ENCODE measurements around the gene PTGFRN.

The PTGFRN gene

DNA sequence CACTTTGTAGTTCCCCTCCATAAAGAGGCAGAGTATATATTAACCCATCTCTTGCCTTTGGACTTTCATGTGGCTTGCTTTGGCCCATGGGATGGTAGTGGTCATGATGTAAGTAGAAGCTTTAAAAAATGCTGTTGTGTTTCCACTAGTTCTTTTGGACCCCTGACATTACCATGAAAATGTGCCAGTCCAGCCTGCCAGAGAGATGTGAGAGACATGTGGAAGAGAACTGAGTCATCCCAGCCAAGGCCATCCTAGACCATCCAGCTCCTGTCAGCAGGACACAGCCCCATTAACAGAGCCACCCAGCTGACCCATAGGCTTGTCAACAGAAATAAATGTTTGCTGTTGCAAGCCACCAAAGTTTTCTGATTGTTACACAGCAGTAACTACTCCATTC lies 87.9 kb downstream of the PTGFRN start:
- Histone ChIP-seq H3K9me3 (ENCODE audit: insufficient read depth, low read length) (no peaks in the 10 kb centered on the region), H3K36me3 (ENCODE audit: low read length) (no peaks in the 10 kb centered on the region), H3K4me3 (ENCODE audit: insufficient read depth, low read length, poor library complexity, severe bottlenecking) (no peak overlapping the region), H3K4me2 (ENCODE audit: low read depth, low read length, poor library complexity, severe bottlenecking) (no peak overlapping the region), H3K27ac (ENCODE audit: low read depth, low read length) (no peak overlapping the region), H2AFZ (ENCODE audit: low read depth, low read length, severe bottlenecking) (no peak overlapping the region), H3K79me2 (ENCODE audit: insufficient read depth, low read length) (no peaks in the 10 kb centered on the region), H3K9me2 (replicated peaks; ENCODE audit: insufficient read depth, low read length) (no peaks in the 10 kb centered on the region), H3F3A (ENCODE audit: insufficient read depth) (no peaks in the 10 kb centered on the region), H3K27me3 (ENCODE audit: low read length) (no peaks in the 10 kb centered on the region), H4K20me1 (ENCODE audit: low read depth, low read length) (no peaks in the 10 kb centered on the region), H3K9ac (ENCODE audit: low read length) (no peak overlapping the region)
- TF ChIP-seq EZH2phosphoT487 (conservative IDR thresholded peaks at IDR 0.05; ENCODE audit: low read length): no peak
- TF ChIP-seq, protein P1, sequence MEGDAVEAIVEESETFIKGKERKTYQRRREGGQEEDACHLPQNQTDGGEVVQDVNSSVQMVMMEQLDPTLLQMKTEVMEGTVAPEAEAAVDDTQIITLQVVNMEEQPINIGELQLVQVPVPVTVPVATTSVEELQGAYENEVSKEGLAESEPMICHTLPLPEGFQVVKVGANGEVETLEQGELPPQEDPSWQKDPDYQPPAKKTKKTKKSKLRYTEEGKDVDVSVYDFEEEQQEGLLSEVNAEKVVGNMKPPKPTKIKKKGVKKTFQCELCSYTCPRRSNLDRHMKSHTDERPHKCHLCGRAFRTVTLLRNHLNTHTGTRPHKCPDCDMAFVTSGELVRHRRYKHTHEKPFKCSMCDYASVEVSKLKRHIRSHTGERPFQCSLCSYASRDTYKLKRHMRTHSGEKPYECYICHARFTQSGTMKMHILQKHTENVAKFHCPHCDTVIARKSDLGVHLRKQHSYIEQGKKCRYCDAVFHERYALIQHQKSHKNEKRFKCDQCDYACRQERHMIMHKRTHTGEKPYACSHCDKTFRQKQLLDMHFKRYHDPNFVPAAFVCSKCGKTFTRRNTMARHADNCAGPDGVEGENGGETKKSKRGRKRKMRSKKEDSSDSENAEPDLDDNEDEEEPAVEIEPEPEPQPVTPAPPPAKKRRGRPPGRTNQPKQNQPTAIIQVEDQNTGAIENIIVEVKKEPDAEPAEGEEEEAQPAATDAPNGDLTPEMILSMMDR (IDR thresholded peaks at IDR 0.05; ENCODE audit: insufficient read depth, low read length, poor library complexity, severe bottlenecking): no peak

DNA sequence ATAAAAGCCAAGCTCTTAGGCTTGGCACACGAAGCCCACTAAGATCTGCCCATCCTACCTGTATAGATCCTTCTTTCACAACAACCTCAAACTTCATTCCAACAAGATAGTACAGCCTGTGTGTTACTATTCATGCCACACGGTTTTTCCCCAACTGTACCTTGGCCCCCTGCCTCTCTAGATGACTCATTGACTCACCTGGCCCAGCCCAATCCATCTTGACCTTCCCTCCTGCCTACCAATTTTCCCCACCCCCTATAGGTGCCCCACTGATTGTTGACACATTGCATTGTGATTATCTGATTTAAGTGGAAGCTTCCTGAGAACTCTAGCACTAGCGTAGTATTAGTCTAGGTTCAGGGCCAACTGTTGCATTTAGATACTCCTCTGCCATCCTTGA lies 89.9 kb downstream of the PTGFRN start:
- H3K27ac ChIP-seq (ENCODE audit: low read depth, low read length): no peak overlapping the region
- TF ChIP-seq EZH2phosphoT487 (conservative IDR thresholded peaks at IDR 0.05; ENCODE audit: low read length): no peak
- TF ChIP-seq, protein P1 (IDR thresholded peaks at IDR 0.05; ENCODE audit: insufficient read depth, low read length, poor library complexity, severe bottlenecking): no peak
- no peaks in the 10 kb centered on the region for H3K36me3 ChIP-seq (ENCODE audit: low read length)
- no peaks in the 10 kb centered on the region for H3K9me2 ChIP-seq (replicated peaks; ENCODE audit: insufficient read depth, low read length)
- no peaks in the 10 kb centered on the region for H4K20me1 ChIP-seq (ENCODE audit: low read depth, low read length)
- no peaks in the 10 kb centered on the region for H3K79me2 ChIP-seq (ENCODE audit: insufficient read depth, low read length)
- no peak overlapping the region for H3K9ac ChIP-seq (ENCODE audit: low read length)
- no peak overlapping the region for H3K4me2 ChIP-seq (ENCODE audit: low read depth, low read length, poor library complexity, severe bottlenecking)
- no peak overlapping the region for H3K4me3 ChIP-seq (ENCODE audit: insufficient read depth, low read length, poor library complexity, severe bottlenecking)
- no peaks in the 10 kb centered on the region for H3K27me3 ChIP-seq (ENCODE audit: low read length)
- H2AFZ ChIP-seq (ENCODE audit: low read depth, low read length, severe bottlenecking): no peak overlapping the region
- H3F3A ChIP-seq (ENCODE audit: insufficient read depth): no peaks in the 10 kb centered on the region
- H3K9me3 ChIP-seq (ENCODE audit: insufficient read depth, low read length): no peaks in the 10 kb centered on the region

DNA sequence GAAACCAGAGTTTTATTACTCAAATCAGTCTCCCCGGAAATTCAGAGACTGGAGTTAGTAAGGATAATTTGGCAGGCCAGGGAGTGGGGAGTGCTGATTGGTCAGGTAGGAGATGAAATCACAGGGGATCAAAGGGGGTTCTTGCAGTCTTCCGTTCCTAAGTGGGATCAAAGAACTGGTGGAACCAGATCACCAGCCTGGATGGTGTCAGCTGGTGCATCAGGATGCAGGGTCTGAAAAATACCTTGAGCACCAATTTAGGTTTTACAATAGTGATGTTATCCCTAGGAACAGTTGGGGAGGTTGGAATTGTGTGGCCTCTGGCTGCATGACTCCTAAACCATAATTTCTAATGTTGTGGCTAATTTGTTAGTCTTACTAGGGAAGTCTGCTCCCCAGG lies 90.4 kb downstream of the PTGFRN start:
- Histone ChIP-seq H3K4me2 (ENCODE audit: low read depth, low read length, poor library complexity, severe bottlenecking) (no peak overlapping the region), H3K4me3 (ENCODE audit: insufficient read depth, low read length, poor library complexity, severe bottlenecking) (no peak overlapping the region), H3K9me3 (ENCODE audit: insufficient read depth, low read length) (no peaks in the 10 kb centered on the region), H2AFZ (ENCODE audit: low read depth, low read length, severe bottlenecking) (no peak overlapping the region), H3K36me3 (ENCODE audit: low read length) (no peaks in the 10 kb centered on the region), H3K27me3 (ENCODE audit: low read length) (no peaks in the 10 kb centered on the region), H3K9ac (ENCODE audit: low read length) (no peak overlapping the region), H3K79me2 (ENCODE audit: insufficient read depth, low read length) (no peaks in the 10 kb centered on the region), H3K9me2 (replicated peaks; ENCODE audit: insufficient read depth, low read length) (no peaks in the 10 kb centered on the region), H4K20me1 (ENCODE audit: low read depth, low read length) (no peaks in the 10 kb centered on the region), H3K27ac (ENCODE audit: low read depth, low read length) (no peak overlapping the region), H3F3A (ENCODE audit: insufficient read depth) (no peaks in the 10 kb centered on the region)
- TF ChIP-seq EZH2phosphoT487 (conservative IDR thresholded peaks at IDR 0.05; ENCODE audit: low read length): no peak
- TF ChIP-seq, protein P1 (IDR thresholded peaks at IDR 0.05; ENCODE audit: insufficient read depth, low read length, poor library complexity, severe bottlenecking): no peak
